Fibroblast of pulmonary artery (primary cell): ENCODE results near the gene MTUS2.

Experiments used
- DNase-seq: peaks from one replicate; pipeline ENCODE4 v3.0.0-alpha.2; 2010; ENCODE audit warnings: low read depth
- H3K4me3 ChIP-seq: replicated peaks from 2 replicates; pipeline ENCODE4 v1.5.1; 2011; ENCODE audit warnings: low read depth, mild to moderate bottlenecking, control low read depth, low read length, moderate library complexity
- TF ChIP-seq, protein P1 (sequence below): IDR thresholded peaks from 2 replicates; pipeline ENCODE4 v1.5.1; 2011; ENCODE audit warnings: mild to moderate bottlenecking, control low read depth, low read length, inconsistent platforms; ENCODE audit errors: missing control alignments

The MTUS2 gene

DNA sequence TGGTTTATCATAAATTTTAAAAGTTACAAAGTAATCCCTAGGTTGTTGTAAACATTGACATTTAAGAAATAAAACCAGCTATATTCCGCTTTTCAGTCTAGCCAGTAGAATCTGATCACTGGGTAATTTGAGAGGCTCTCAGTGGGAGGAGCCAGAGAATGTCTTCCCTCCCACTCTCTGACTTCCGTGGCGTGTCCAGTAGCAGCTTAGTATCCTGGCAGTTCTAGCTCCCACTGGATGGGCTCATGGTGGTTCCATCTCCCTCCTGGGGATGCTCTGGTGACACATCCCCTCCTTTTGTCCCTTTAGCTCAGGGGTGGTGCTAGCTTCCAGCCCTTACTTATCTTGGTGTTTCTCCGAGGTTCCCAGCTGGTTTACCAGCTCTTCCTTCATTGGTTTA is 34.5 kb downstream of the MTUS2 start:
- TF ChIP-seq, protein P1, sequence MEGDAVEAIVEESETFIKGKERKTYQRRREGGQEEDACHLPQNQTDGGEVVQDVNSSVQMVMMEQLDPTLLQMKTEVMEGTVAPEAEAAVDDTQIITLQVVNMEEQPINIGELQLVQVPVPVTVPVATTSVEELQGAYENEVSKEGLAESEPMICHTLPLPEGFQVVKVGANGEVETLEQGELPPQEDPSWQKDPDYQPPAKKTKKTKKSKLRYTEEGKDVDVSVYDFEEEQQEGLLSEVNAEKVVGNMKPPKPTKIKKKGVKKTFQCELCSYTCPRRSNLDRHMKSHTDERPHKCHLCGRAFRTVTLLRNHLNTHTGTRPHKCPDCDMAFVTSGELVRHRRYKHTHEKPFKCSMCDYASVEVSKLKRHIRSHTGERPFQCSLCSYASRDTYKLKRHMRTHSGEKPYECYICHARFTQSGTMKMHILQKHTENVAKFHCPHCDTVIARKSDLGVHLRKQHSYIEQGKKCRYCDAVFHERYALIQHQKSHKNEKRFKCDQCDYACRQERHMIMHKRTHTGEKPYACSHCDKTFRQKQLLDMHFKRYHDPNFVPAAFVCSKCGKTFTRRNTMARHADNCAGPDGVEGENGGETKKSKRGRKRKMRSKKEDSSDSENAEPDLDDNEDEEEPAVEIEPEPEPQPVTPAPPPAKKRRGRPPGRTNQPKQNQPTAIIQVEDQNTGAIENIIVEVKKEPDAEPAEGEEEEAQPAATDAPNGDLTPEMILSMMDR = no peak
- H3K4me3 ChIP-seq = no peak overlapping the region
- no peak for DNase-seq

GRCh38 chr13:28856287-28856686 is 36.1 kb downstream of the MTUS2 start:
- TF ChIP-seq, protein P1 = no peak
- DNase-seq = no peak
- H3K4me3 ChIP-seq = no peak overlapping the region

DNA sequence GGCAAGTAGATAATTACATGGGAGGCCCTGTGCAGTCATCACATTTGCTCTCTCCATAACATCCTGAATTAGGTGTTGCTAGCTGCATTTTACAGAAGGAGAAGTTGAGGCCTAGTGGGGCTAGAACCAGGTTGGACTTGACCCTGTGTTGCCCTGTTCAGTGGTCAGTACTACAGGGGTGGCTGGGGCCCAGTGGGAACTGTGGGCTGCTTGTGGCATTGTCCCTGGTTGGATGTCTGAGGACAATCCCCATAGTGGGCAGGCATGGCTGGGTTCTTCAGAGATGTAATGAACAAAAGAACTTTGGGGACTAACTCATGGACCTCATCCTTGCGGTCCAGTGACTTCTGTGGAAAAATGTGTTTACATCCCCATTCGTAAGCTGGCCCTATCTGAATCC is 38.9 kb downstream of the MTUS2 start:
- H3K4me3 ChIP-seq = no peak overlapping the region
- TF ChIP-seq, protein P1 = no peak
- DNase-seq = no peak

- DNase-seq = no peak
- TF ChIP-seq, protein P1 = no peak
These were observed 39.6 kb downstream of the MTUS2 start for GRCh38 chr13:28859717-28860116.

DNA sequence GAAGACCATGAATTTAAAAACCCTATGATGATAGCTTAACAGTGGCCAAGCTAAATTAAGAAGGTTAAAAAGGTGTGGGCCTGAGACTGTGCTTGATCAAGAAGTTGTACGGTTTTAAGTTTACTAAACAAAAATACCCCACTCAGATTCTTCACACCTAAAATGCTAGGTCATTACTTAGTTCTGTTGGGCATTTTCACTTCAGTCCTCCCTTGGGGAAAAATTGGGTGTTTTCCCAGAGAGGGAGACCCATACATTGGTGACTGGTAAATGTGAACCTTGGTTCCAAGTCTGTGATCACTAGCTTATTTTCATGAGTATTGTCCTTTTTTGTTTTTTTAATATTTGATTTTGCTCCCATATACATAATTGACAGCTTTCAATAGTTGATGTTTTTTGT is 44.4 kb downstream of the MTUS2 start:
- TF ChIP-seq, protein P1 = no peak
- no peak for DNase-seq
- no peak overlapping the region for H3K4me3 ChIP-seq

More at GRCh38 chr13:28859717-28860116, 39.6 kb downstream of the MTUS2 start:
- H3K4me3 ChIP-seq = no peak overlapping the region

DNA sequence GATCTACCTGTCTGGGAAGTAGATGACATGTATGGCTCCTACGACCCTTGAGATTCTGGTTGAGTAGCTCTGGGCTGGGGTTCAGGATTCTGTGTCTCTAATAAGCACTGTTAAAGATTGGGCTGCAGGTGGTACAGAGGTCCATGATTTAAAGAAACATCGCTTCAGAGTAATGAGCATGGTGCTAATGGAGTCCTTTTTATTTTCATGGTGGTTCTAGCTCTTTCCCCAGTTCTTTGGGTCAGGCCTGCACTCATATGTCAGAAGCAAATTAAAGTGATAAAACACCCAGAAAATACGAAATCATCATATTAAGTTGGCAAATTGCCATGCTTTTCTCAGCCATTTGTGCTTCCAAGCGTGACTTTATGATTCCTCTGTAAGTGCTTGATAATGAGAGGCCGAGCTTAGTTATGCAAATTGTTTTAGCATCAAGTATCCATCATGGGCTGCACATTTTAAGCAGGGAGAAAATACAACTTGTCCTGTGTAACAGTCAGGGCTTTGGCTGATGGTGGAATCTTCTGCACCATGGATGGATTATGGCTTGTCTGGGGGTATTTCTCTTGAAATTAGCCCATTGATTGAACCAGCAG is 45.1 kb downstream of the MTUS2 start:
- TF ChIP-seq, protein P1 = no peak
- DNase-seq = no peak
- H3K4me3 ChIP-seq = no peak overlapping the region

- no peak for DNase-seq
- H3K4me3 ChIP-seq = no peak overlapping the region
- TF ChIP-seq, protein P1 = no peak
These were observed 45.8 kb downstream of the MTUS2 start for GRCh38 chr13:28865951-28866350.
